ENCODE measurements around the gene TCF15. TPM values are rescaled to one million over a fixed set of nuclear protein-coding genes. Genes with fewer than 3 reads are reported as not detected.

The TCF15 gene
- polyA plus RNA-seq, 2 of the 4 experiments (the other 2 are of a cell fraction), result not detected

GRCh38 chr20:577167-577791 is 32.8 kb downstream of the TCF15 start:
- POLR2A ChIA-PET, result no interaction called here
- peak; percentile 23 for FAIRE-seq

GRCh38 chr20:576156-576555 is 34.0 kb downstream of the TCF15 start:
- Histone ChIP-seq H3K9me3 (no peaks in the 10 kb centered on the region), H3K4me3 (no peak overlapping the region), H3K4me2 (no peak overlapping the region), H3K27ac (no peak overlapping the region), H3K4me1 (peaks cover 6% of the 10 kb centered on the region; the same call in 2 of the 3 replicates)
- TF ChIP-seq ZFP36 (IDR thresholded peaks at IDR 0.05; ENCODE audit: borderline replicate concordance, partially characterized antibody), result no peak
- TF ChIP-seq TP53 (CRISPR knock-in tag; IDR thresholded peaks at IDR 0.05), result no peak
- no peak for TF ChIP-seq RAD21 (conservative IDR thresholded peaks at IDR 0.05 in 1 of 2, IDR thresholded peaks at IDR 0.05 in 1 of 2)
- no peak for TF ChIP-seq EHMT2 (IDR thresholded peaks at IDR 0.05; ENCODE audit: low read depth)
- no peak for TF ChIP-seq FOXS1 (CRISPR knock-in tag; IDR thresholded peaks at IDR 0.05)
- TF ChIP-seq MAX (IDR thresholded peaks at IDR 0.05), result no peak
- no peak for TF ChIP-seq ZC3H11A (IDR thresholded peaks at IDR 0.05)
- no peak for TF ChIP-seq HES2 (IDR thresholded peaks at IDR 0.05)
- no peak for TF ChIP-seq ELK1 (IDR thresholded peaks at IDR 0.05; ENCODE audit: low read depth, low read length)
- no peak for TF ChIP-seq CBX8 (IDR thresholded peaks at IDR 0.05)
- TF ChIP-seq CHD2 (IDR thresholded peaks at IDR 0.05; ENCODE audit: low read length, partially characterized antibody), result no peak
- TF ChIP-seq POLR2A (IDR thresholded peaks at IDR 0.05; ENCODE audit: low read length), result no peak
- ChIA-PET CTCF (interaction anchor here (1.1 to 20.9 kb wide), 8 partner anchors 9 to 192 kb away, joined by 3 to 432 read pairs (median 4); partner anchors contain the start of gene SLC52A3), POLR2A (no interaction called here)
- WGBS (ENCODE audit: missing lambda C conversion rate), result 57% methylated on average over 3 of the region's 3 CpGs
- DNase-seq (ENCODE audit: low read depth in 1 of 2, low spot score in 1 of 2) (no peak), FAIRE-seq (peak; percentile 36), ATAC-seq (no peak)

More at GRCh38 chr20:577167-577791, 32.8 kb downstream of the TCF15 start:
- Histone ChIP-seq H3K4me3 (no peak overlapping the region), H3K9me3 (no peaks in the 10 kb centered on the region), H3K4me2 (no peak overlapping the region), H3K27ac (no peak overlapping the region), H3K4me1 (no peaks in the 10 kb centered on the region)
- peak; percentile 58 to 91; a peak in 4 of 6 replicates for ATAC-seq
- CTCF ChIA-PET, result interaction anchor here (0.7 to 20.9 kb wide), 12 partner anchors 9 to 157 kb away, joined by 3 to 432 read pairs (median 4); no protein-coding TSS in a partner anchor
- 54% methylated on average over 12 of the region's 12 CpGs for WGBS (ENCODE audit: missing lambda C conversion rate)
- peak; percentile 55 to 79 for DNase-seq (ENCODE audit: low read depth in 1 of 2, low spot score in 1 of 2)
- TF ChIP-seq CTCF (IDR thresholded peaks at IDR 0.05), result peak; percentile 24; the same call in 1 of the 3 replicates
- TF ChIP-seq ZSCAN20 (CRISPR knock-in tag; IDR thresholded peaks at IDR 0.05), result no peak
- peak; percentile 48 for TF ChIP-seq MAFK (IDR thresholded peaks at IDR 0.05; ENCODE audit: partially characterized antibody)

- DNase-seq (ENCODE audit: low read depth in 1 of 2, low spot score in 1 of 2) (no peak), FAIRE-seq (no peak), ATAC-seq (no peak)
- POLR2A ChIA-PET, result no interaction called here
- CTCF ChIA-PET, result interaction anchor here (1.2 to 20.9 kb wide), 6 partner anchors 8 to 193 kb away, joined by 3 to 432 read pairs (median 9); partner anchors contain the start of gene SLC52A3
- no peak overlapping the region for H3K4me2 ChIP-seq
- 76% methylated on average over 3 of the region's 3 CpGs for WGBS (ENCODE audit: missing lambda C conversion rate)
- H3K4me1 ChIP-seq, result peaks cover 6% of the 10 kb centered on the region; the same call in 2 of the 3 replicates
- TF ChIP-seq TP53 (CRISPR knock-in tag; IDR thresholded peaks at IDR 0.05) (no peak), EHMT2 (IDR thresholded peaks at IDR 0.05; ENCODE audit: low read depth) (no peak)
- no peak overlapping the region for H3K4me3 ChIP-seq
- no peaks in the 10 kb centered on the region for H3K9me3 ChIP-seq
- no peak overlapping the region for H3K27ac ChIP-seq
Observed at GRCh38 chr20:575230-575629, 34.9 kb downstream of the TCF15 start.
